GM12875 (cell line): ENCODE measurements around the gene CARNS1.

Source experiments
- H3K4me3 ChIP-seq: one replicate; pipeline ENCODE4 v1.5.1; 2011; ENCODE audit warnings: low read depth, low read length, control low read depth
- CTCF ChIP-seq: IDR thresholded peaks from 2 replicates; pipeline ENCODE4 v1.5.1; 2011; ENCODE audit warnings: low read depth, mild to moderate bottlenecking, control low read depth, inconsistent platforms, low read length, moderate library complexity, borderline replicate concordance; ENCODE audit not compliant: insufficient read depth

Gene CARNS1

GRCh38 chr11:67438158-67438902, 22.9 kb downstream of the CARNS1 start:
- no peak for TF ChIP-seq CTCF
- H3K4me3 ChIP-seq = peak overlapping the region; percentile 95

GRCh38 chr11:67439321-67440228, 24.1 kb downstream of the CARNS1 start:
- H3K4me3 ChIP-seq = peak overlapping the region; percentile 95
- peak; percentile 25; the same call in 1 of the 2 replicates for TF ChIP-seq CTCF

DNA sequence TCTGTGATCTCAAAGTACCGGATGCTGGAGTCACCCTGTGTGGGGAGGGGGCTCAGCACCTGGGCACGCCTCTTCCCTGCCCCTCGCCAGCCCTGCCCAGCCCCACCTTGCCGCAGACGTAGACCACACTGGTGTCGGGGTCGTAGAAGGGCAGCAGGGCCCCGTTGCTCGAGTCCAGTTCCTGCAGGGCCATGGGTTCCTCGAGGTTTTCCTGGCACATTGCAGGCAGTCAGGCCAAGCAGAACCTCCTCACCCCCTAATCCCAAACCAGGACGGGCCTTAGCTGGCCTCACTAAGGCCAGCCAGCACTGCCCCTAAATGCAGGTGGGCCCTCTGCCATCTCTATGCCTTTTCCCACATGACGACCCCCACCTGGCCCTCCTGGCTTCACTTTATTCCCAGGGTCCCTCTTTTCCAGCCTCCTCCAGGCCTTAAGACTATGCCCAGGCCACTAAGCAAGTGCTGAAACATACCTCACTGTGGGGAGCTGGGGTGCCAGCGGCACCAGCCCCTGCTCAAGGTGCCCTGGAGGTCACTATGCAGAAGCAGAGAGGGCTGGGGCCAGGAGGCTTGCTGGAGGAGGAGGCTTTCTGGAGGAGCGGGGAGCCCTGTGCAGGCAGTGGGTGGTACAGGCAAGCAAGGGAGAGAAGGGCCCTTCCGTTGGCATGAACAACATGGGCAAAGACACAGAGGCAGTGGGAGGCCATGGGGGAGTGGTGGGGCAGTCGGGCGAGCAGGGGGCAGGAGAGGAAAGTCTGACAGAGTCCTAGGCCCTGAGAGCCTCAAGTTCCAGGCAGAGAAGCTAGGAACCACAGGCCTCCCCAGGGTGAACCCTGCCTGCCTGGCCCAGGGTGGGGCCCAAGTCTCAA, 25.0 kb downstream of the CARNS1 start:
- H3K4me3 ChIP-seq = no peak overlapping the region
- TF ChIP-seq CTCF = no peak

GRCh38 chr11:67441098-67441563, 25.7 kb downstream of the CARNS1 start:
- no peak for TF ChIP-seq CTCF
- no peak overlapping the region for H3K4me3 ChIP-seq

DNA sequence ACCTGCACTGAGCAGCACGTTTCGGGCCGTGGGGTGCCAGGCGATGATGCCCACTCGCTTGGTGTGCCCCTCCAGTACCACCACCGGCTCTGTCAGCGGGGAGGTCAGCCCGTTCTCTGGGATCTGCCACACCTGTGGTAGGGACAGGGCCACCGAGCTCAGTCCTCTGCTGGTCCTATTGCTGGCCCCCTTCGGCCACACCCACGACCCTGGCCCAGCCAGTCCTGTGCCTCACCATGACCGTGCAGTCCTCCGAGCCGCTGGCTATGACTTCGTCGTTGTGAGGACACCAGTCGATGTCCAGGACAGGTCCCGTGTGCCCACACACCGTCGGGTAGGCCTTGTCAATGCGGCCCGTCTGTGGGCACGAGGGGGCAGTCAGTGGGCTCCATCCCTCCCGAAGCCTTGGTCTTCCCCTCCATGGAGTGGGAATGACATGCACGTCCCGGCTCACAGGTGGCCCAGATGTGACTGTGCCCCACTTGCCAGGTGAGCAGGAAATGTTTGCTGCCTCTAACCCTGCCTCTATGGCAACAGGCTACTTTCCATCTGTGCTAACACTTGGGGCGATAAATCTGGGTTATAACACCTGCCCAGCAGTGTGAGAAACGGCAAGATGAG, 26.4 kb downstream of the CARNS1 start:
- TF ChIP-seq CTCF = no peak
- H3K4me3 ChIP-seq = no peak overlapping the region
